ENCODE results near the gene DUSP1.

Gene DUSP1

GRCh38 chr5:172773481-172774469, 2.8 kb upstream of the DUSP1 start:
- peak overlapping the region; percentile 100 for H3K27ac ChIP-seq
- CTCF ChIA-PET, result interaction anchor here (0.8 to 4.2 kb wide), 3 partner anchors 38 to 159 kb away, joined by 3 to 54 read pairs (median 5); no protein-coding TSS in a partner anchor
- POLR2A ChIA-PET (ENCODE audit: low non-redundant PET), result no interaction called here

GRCh38 chr5:172772112-172772906, 1.3 kb upstream of the DUSP1 start:
- peak; percentile 89 for TF ChIP-seq CTCF (conservative IDR thresholded peaks at IDR 0.05; ENCODE audit: low read depth)
- peak; percentile 85 for DNase-seq (ENCODE audit: low spot score)
- ChIA-PET CTCF (interaction anchor here (0.5 to 4.2 kb wide), 26 partner anchors 11 to 935 kb away, joined by 3 to 54 read pairs (median 4); no protein-coding TSS in a partner anchor), POLR2A (ENCODE audit: low non-redundant PET) (interaction anchor here (0.6 to 3.1 kb wide), 3 partner anchors 22 to 186 kb away, joined by 3 to 10 read pairs (median 7); no protein-coding TSS in a partner anchor)
- H3K27ac ChIP-seq, result peak overlapping the region; percentile 100

More at GRCh38 chr5:172773481-172774469, 2.8 kb upstream of the DUSP1 start:
- DNase-seq (ENCODE audit: low spot score), result no peak
- TF ChIP-seq CTCF (conservative IDR thresholded peaks at IDR 0.05; ENCODE audit: low read depth), result no peak

- no peak for TF ChIP-seq CTCF (conservative IDR thresholded peaks at IDR 0.05; ENCODE audit: low read depth)
- DNase-seq (ENCODE audit: low spot score), result peak; percentile 29
- POLR2A ChIA-PET (ENCODE audit: low non-redundant PET), result interaction anchor here (0.6 to 3.1 kb wide), 9 partner anchors 23 to 286 kb away, joined by 3 to 10 read pairs (median 5); no protein-coding TSS in a partner anchor
Observed at GRCh38 chr5:172771439-172772111, 580 bp upstream of the DUSP1 start.

GRCh38 chr5:172770374-172770674, 671 bp downstream of the DUSP1 start:
- CTCF ChIA-PET, result interaction anchor here (0.6 to 4.2 kb wide), 23 partner anchors 13 to 168 kb away, joined by 3 to 54 read pairs (median 4); no protein-coding TSS in a partner anchor
- no peak for TF ChIP-seq CTCF (conservative IDR thresholded peaks at IDR 0.05; ENCODE audit: low read depth)
- POLR2A ChIA-PET (ENCODE audit: low non-redundant PET), result interaction anchor here (0.8 to 3.1 kb wide), 4 partner anchors 27 to 134 kb away, joined by 3 to 10 read pairs (median 7); no protein-coding TSS in a partner anchor
- peak overlapping the region; percentile 100 for H3K27ac ChIP-seq
- no peak for DNase-seq (ENCODE audit: low spot score)

More at GRCh38 chr5:172771439-172772111, 580 bp upstream of the DUSP1 start:
- peak overlapping the region; percentile 100 for H3K27ac ChIP-seq
- CTCF ChIA-PET, result interaction anchor here (0.6 to 4.2 kb wide), 34 partner anchors 11 to 168 kb away, joined by 3 to 54 read pairs (median 5); no protein-coding TSS in a partner anchor

- ChIA-PET CTCF (interaction anchor here (0.6 to 4.2 kb wide), 22 partner anchors 14 to 169 kb away, joined by 3 to 54 read pairs (median 5); no protein-coding TSS in a partner anchor), POLR2A (ENCODE audit: low non-redundant PET) (interaction anchor here (0.8 to 3.1 kb wide), 5 partner anchors 28 to 159 kb away, joined by 3 to 10 read pairs (median 5); no protein-coding TSS in a partner anchor)
- DNase-seq (ENCODE audit: low spot score), result peak; percentile 44
- H3K27ac ChIP-seq, result peak overlapping the region; percentile 100
- TF ChIP-seq CTCF (conservative IDR thresholded peaks at IDR 0.05; ENCODE audit: low read depth), result no peak
Observed at GRCh38 chr5:172769616-172770373, 1.2 kb downstream of the DUSP1 start.

Data from RWPE1 (cell line).